Hepatocyte (in vitro differentiated cells): ENCODE measurements around the gene SIK2.

Experiments used
- CTCF ChIP-seq: fragments of 200-600 bp; sonication (generic); IDR thresholded peaks from 2 replicates; pipeline ENCODE4 v1.5.1; 2016; ENCODE audit warnings: antibody characterized with exemption, mild to moderate bottlenecking; ENCODE audit not compliant: poor library complexity
- EZH2 ChIP-seq: fragments of 200-600 bp; sonication (generic); IDR thresholded peaks from 2 replicates; pipeline ENCODE4 v1.6.1; 2016; ENCODE audit warnings: antibody characterized with exemption, mild to moderate bottlenecking, borderline replicate concordance

GRCh38 chr11:111582163-111582562 lies 20.1 kb upstream of the SIK2 start:
- no peak for TF ChIP-seq EZH2
- no peak for TF ChIP-seq CTCF
